Skeletal muscle cell (primary cell): ENCODE measurements around the gene MMP24OS.
A peak's percentile ranks its signal among the peaks of the same experiment; 100 is the strongest.

ENCODE experiments used
- DNase-seq: peaks from one replicate; pipeline ENCODE4 v3.0.0-alpha.2; 2010; ENCODE audit warnings: low read depth
- H3K4me3 ChIP-seq: 2 replicates; pipeline ENCODE4 v1.5.1; 2011; ENCODE audit warnings: low read depth, mild to moderate bottlenecking, control low read depth, low read length, moderate library complexity

MMP24OS gene

DNA sequence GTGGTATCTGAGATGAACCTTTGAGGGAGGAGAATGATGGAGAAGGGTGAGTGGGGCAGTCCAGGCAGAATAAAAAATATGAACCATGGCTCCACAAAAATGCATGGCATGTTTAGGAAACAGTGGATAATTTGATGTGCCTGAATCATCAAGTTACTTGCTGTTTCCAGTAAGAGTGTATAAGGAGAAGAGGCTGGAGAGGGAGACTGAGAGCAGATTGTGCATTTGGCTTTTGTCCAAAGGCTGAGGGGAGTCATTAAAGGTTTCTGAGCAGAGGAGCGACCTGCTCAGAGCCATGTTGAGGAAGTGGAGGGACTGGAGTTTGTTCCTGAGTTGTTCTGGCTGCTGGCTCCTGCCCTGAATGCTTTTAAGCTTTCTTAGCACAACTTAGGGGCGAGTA, 45.3 kb downstream of the MMP24OS start:
- peak; percentile 23 for DNase-seq
- no peak overlapping the region for H3K4me3 ChIP-seq

DNA sequence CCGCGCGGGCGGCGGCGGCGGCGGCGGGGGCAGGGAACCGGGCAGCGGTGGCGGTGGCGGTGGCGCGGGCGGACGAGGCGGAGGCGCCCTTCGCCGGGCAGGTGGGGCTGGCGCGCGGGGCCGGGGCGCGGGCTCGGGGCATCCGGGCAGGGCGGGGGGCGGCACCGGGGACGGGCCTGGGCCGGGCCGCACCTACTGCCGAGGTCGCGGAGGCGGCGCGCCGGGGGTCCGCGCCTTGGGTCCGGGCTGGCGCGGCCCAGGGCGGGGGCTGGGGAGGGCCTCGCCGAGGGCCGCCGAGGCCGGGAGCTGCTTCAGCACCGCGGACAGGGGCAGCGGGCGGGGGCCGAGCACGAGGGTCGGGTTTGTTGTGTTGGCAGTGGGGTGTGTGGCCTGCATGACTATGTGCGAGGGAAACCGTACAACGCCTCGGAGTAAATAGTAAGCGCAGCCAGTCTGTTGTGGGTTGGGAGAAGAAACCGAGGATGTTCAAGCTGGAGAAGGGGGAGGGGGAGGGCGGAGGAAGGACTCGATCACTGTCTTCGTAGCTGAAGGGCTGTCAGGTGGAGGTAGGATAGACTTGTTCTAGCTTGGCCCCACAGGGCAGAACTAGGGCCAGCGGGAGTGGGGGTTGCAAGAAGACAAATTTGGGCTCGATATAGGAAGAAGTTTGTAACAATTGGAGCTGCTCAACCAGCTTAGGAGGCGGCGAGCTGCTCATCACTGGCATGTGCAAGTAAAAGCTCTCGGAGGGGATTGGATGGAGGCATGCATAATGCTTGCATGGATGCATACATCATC, 50.8 kb downstream of the MMP24OS start:
- DNase-seq = no peak
- peak overlapping the region; percentile 24 for H3K4me3 ChIP-seq
